ENCODE measurements around the gene KDM6B.

KDM6B gene

DNA sequence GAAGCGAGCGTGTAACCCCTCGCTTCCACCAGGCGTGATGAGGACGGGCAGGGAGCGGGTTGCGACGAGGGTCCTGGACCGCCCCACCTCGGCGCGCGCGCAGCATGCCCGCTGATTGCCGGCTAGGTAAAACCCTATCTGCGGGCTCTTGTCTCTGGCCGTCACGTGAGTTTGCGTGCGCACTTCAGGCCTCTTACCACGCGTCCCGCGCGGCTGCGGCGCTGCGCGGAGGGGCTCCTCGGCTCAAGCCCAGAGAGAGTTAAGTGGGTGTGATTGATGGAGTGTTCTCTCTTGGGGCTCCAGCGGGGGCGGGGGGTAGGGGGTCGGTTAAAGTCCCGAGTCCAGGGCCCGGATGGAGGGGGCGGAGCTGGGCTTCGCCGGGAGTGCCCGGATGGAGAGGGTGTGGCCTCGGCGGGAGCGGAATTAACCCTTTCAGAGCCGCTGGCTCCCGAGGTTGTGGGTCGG is 7.9 kb downstream of the KDM6B start:
- peak; percentile 82 to 84 for DNase-seq

- peak in 1 of 2 experiments; percentile 57 for DNase-seq
Observed at GRCh38 chr17:7842380-7843256, 8.6 kb downstream of the KDM6B start.

DNA sequence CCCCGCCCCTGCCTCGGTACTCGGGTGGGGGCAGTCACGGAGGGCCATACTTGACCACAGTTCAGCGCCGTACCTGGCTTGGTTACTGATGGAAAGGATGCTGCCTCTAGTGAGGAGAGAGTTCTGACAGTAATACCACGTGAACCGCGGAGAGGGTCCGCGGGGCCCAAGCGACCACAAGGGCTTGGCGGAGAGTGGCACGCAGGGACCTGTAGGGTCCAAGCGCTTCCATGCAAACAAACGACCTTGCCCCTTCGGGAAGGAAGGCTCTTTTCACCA is 9.2 kb downstream of the KDM6B start:
- DNase-seq: no peak

DNA sequence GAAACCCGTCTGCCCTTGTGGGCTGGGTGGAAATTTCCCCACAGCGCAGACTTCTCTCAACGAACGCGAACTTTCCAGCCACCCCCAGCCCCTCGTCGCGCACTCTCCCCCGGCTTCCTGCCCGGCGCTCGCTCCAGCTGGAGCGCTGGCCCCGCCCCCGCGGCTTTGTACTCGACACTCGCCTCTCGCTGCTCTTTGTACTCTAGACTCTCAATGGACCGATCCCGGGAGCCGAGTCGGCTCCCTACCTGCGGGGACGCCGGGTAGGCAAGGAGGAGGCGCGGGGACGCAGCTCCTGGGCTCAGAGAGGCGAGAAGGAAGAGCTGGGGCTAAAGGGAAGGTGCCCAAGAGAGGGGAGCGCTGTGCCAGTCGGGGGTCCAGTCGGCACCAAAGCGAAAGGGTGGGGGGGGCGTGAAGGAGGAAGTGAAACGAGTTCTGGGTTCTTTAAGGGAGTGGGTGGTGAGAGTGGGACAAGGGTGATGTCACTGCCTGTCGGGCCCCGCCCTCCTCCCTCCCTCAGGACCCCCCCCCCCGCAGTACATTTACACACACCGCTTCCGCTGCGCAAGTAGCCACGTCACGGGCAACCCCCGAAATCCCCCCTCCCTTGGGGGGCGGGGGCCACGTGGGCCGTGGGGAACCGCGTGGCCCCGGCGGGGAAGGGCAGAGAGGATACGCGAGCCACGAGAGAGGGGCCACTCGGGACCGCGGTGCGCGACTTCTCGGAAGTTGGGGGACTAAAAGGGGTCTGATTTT is 9.7 kb downstream of the KDM6B start:
- peak; percentile 69 to 73 for DNase-seq

DNA sequence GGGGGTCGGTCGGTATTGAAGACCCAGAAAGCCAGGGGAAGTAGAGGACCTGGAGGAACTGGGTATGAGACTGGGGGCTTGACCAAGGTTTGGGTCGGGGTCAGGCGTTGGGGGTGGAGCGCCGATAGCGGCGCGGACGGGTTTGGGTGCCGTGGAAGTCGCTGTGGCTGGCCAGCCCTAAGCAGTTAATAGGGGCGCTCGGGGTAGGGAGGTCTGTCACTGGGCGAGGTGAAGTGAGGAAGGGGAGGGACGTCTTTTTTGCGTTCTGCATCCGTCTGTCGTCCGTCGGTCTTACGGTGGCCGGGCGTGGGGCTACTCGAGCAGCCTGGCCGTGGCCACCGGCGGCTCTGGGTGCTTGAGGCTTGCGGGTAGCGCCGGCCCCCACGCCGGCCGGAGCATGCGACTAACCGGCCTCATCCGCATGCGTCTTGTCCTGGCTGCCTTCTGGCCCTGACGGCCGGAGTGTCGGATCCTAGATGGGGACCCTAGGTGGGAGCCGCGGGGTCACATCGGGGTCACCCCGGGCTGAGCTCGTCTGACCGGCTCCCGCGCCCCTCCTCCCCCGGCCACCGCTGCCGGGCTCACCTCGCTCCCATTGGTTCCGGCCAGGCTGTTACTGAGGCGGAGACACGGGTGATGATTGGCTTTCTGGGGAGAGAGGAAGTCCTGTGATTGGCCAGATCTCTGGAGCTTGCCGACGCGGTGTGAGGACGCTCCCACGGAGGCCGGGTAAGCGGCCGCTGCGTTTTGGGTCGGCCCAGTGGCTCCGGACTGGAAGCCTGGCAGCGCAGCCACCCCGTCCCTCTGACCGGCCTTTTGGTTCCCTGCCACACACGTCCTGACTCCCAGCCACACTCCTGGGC is 10.5 kb downstream of the KDM6B start:
- peak; percentile 80 to 87 for DNase-seq

DNA sequence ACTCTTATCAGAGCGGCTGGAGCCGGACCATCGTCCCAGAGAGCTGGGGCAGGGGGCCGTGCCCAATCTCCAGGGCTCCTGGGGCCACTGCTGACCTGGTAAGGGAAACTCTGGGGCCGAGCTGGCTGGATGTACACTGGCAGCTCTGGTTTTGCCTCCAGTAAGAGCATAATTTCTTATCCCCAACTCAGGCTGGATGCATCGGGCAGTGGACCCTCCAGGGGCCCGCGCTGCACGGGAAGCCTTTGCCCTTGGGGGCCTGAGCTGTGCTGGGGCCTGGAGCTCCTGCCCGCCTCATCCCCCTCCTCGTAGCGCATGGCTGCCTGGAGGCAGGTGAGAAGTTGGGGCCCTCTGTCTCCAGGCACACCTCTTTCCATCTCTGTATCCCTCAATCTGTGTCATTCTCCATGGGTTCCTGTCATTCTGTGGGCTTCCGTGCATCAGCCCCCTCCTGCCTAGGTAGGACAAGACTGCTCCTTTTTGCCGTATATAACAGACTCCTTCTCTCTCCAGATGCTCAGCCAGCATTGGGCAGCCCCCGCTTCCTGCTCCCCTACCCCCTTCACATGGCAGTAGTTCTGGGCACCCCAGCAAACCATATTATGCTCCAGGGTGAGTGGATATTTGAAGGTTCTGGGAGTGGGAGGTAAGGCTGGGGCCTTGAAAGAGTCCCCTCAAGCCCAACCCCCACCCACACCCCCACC is 11.5 kb downstream of the KDM6B start:
- no peak for DNase-seq

- no peak for DNase-seq
Observed at GRCh38 chr17:7846063-7846735, 12.2 kb downstream of the KDM6B start.

GRCh38 chr17:7846765-7847661 is 13.0 kb downstream of the KDM6B start:
- DNase-seq: no peak

DNA sequence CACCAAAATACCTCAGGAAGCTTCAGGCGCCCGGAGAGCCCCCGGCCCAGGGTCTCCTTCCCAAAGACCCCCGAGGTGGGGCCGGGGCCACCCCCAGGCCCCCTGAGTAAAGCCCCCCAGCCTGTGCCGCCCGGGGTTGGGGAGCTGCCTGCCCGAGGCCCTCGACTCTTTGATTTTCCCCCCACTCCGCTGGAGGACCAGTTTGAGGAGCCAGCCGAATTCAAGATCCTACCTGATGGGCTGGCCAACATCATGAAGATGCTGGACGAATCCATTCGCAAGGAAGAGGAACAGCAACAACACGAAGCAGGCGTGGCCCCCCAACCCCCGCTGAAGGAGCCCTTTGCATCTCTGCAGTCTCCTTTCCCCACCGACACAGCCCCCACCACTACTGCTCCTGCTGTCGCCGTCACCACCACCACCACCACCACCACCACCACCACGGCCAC is 14.1 kb downstream of the KDM6B start:
- no peak for DNase-seq

DNA sequence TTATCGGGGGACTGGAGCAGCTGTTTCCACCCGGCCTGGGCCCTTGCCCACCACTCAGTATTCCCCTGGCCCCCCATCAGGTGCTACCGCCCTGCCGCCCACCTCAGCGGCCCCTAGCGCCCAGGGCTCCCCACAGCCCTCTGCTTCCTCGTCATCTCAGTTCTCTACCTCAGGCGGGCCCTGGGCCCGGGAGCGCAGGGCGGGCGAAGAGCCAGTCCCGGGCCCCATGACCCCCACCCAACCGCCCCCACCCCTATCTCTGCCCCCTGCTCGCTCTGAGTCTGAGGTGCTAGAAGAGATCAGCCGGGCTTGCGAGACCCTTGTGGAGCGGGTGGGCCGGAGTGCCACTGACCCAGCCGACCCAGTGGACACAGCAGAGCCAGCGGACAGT is 14.7 kb downstream of the KDM6B start:
- no peak for DNase-seq

GRCh38 chr17:7849130-7849750 is 15.2 kb downstream of the KDM6B start:
- DNase-seq: no peak

DNA sequence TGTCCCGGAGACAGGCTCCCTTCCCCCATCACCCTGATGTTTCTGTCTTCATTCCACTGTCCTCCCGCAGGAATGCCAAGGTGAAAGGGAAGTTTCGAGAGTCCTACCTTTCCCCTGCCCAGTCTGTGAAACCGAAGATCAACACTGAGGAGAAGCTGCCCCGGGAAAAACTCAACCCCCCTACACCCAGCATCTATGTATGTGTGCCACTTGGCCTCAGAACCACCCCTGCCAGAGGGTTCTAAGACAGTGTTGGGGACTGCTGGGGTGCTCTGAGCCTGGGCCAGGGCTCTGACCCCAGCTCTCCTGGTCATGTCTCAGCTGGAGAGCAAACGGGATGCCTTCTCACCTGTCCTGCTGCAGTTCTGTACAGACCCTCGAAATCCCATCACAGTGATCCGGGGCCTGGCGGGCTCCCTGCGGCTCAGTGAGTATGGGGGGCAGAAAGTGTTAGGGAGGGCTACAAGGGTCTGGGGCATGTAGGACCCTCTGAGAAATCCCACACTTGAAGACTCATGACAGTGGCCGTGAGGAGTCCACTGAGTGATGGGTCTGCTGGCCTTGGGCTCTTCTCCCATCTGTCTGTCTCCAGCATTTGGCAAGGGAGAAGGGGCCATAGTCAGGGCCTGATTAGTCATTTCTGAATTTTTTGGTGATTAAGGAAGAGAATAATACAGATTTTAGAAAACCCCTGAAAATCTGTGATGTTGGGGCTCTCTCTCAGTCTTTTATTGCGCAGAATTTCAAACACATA is 15.9 kb downstream of the KDM6B start:
- DNase-seq: no peak

GRCh38 chr17:7850701-7851437 is 16.9 kb downstream of the KDM6B start:
- DNase-seq: no peak

DNA sequence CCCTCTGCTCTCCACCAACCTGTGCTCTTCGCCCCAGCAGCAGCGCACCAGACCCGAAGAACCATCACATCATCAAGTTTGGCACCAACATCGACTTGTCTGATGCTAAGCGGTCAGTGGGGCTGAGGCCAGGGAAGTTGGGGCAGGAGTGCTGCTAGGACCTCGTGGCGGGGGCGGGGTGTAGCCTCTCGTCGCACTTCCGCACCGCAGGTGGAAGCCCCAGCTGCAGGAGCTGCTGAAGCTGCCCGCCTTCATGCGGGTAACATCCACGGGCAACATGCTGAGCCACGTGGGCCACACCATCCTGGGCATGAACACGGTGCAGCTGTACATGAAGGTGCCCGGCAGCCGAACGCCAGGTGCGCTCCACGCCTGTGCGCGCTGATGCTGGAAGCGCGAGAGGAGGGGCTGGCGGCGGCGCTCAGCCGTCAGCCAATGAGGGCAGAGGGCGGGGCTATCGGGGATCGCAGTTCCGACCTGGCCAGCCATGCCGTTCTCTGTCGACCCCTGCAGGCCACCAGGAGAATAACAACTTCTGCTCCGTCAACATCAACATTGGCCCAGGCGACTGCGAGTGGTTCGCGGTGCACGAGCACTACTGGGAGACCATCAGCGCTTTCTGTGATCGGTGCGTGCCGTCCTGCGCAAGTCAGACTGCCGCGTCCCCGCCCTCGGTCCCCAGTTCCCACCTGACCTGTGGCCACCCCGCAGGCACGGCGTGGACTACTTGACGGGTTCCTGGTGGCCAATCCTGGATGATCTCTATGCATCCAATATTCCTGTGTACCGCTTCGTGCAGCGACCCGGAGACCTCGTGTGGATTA is 17.6 kb downstream of the KDM6B start:
- peak; percentile 89 for DNase-seq

GRCh38 chr17:7852262-7852670 is 18.2 kb downstream of the KDM6B start:
- no peak for DNase-seq

DNA sequence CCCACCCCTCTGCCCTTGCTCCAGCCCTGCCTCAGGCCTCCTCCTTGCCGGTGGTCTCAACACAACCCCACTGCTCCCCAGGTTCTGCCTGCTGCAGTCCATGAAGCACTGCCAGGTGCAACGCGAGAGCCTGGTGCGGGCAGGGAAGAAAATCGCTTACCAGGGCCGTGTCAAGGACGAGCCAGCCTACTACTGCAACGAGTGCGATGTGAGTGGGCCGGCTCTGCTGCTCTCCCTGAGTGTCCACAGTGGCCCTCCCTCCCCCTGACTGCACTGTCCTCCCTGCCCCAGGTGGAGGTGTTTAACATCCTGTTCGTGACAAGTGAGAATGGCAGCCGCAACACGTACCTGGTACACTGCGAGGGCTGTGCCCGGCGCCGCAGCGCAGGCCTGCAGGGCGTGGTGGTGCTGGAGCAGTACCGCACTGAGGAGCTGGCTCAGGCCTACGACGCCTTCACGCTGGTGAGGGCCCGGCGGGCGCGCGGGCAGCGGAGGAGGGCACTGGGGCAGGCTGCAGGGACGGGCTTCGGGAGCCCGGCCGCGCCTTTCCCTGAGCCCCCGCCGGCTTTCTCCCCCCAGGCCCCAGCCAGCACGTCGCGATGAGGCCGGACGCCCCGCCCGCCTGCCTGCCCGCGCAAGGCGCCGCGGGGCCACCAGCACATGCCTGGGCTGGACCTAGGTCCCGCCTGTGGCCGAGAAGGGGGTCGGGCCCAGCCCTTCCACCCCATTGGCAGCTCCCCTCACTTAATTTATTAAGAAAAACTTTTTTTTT is 19.1 kb downstream of the KDM6B start:
- DNase-seq: no peak

DNA sequence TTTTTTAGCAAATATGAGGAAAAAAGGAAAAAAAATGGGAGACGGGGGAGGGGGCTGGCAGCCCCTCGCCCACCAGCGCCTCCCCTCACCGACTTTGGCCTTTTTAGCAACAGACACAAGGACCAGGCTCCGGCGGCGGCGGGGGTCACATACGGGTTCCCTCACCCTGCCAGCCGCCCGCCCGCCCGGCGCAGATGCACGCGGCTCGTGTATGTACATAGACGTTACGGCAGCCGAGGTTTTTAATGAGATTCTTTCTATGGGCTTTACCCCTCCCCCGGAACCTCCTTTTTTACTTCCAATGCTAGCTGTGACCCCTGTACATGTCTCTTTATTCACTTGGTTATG is 19.6 kb downstream of the KDM6B start:
- no peak for DNase-seq

Data from NCI-H2081 (cell line).